Motor neuron (in vitro differentiated cells): ENCODE results near the gene CHSY1. TPM values are rescaled to one million over a fixed set of nuclear protein-coding genes. Genes with fewer than 3 reads are reported as not detected.

Experiments
- ATAC-seq, 8 experiments: fragments of 200-7000 bp; cut with Tn5 transposase; replicated peaks in 6 of 8; 2 replicates each; pipeline ENCODE4 v1.8.0; 2021; ENCODE audit warnings: mild to moderate bottlenecking in 8 of 8, moderate library complexity in 8 of 8
- H3K27ac ChIP-seq, 2 donors: fragments of 250-450 bp; sonication (Bioruptor Pico); 2 replicates each; pipeline ENCODE4 v1.9.0; 2021; ENCODE audit warnings: antibody characterized with exemption in 2 of 2, mild to moderate bottlenecking in 2 of 2, moderate library complexity in 1 of 2
- H3K4me1 ChIP-seq, 2 donors: fragments of 250-450 bp; sonication (Bioruptor Pico); replicated peaks in 1 of 2; 2 replicates each; pipeline ENCODE4 v1.6.1; 2021; ENCODE audit warnings: antibody characterized with exemption in 2 of 2, mild to moderate bottlenecking in 2 of 2, moderate library complexity in 1 of 2
- H3K4me3 ChIP-seq, 5 donors: fragments of 250-450 bp; sonication (Bioruptor Pico); 2 replicates each; pipeline ENCODE4 v1.9.0; 2021; ENCODE audit warnings: antibody characterized with exemption in 5 of 5, mild to moderate bottlenecking in 5 of 5, moderate library complexity in 4 of 5
- WGBS, 10 experiments: fragments of 450-650 bp; shearing (Covaris generic); methylation state at CpG; one replicate each; pipeline ENCODE4 v1.0.0; 2022; 5-methylcytosine and 5-hydroxymethylcytosine counted together
- in situ Hi-C, 9 experiments: fragments of 400-800 bp; cut with MboI; loops; one replicate each; pipeline ENCODE4 v1.15.0; 2021; ENCODE audit warnings: low sequenced_read_pairs in 9 of 9, low pct_unique_long_range_greater_than_20kb in 2 of 9; ENCODE audit not compliant: unreplicated experiment in 9 of 9
- total RNA-seq, 8 experiments: library from RNA; unstranded; fragments of 300-600 nt; gene quantifications; 2 replicates each; pipeline versions ENCODE4 v1.2.3 to v1.2.4, GENCODE V29; 2022

CHSY1 gene
- total RNA-seq, 8 experiments from 2014 or later, result 14.2 to 59.5 (median 20.7) TPM

DNA sequence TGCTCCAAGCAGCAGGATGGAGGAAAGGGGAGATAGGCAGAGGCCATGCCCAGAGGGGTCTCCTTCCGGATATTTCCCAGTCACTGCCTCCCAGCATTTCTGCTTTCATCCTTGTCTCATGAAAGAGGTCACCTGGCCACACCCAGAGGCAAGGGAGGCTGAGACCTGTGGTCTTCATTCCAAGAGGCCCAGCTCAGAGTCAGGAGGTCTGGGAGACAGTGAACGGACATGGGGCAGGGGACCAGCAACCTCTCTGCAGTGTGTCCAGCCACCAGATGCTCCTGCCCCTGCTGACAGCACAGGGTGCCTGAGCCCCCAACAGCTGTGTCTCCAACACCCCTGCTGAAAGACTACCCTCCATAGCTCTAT is 111.2 kb downstream of the CHSY1 start:
- in situ Hi-C loops, result no loop called here
- no peak for ATAC-seq
- H3K4me1 ChIP-seq, result no peaks in the 10 kb centered on the region
- no peak overlapping the region for H3K27ac ChIP-seq
- H3K4me3 ChIP-seq, result no peak overlapping the region
- WGBS, 10 experiments, result 100% methylated on average over 1 of the region's 2 CpGs; no CpG with 5 or more reads in 8 of the 10 experiments

DNA sequence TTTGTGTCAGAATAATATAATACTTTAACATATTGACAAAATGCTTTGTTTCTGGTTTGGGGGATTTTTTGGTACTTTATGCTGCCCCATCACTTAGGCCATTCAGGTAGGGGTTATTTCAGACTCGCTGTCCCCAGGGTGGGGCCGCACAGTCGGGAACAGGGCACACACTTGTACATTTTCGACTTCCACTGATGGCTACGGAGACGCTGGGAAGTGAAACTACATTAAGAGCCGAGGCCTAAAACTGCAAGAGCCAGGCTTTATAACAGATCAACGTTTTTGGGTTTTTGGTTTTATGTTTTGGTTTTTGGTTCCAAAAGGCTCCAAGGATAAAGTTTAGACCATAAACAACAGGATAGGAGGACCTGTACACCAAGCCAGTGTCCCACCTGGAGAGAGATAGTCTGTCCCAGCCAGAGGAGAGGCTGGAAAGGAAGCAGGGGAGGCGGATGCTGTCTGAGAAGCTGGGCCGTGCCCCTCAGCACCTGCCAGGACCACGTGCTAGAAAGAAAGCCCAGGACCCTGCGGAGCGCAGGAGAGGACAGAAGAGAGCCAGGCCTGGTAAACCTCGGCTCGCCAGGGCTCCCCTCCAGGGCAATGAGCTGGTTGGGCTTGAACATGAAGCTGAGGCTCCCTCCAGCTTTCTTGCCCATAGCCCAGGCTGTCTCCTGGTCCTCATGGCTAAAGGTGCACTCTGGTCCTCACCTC is 111.7 kb downstream of the CHSY1 start:
- no peak overlapping the region for H3K27ac ChIP-seq
- WGBS, 10 experiments, result 40 to 100% (median 80%) methylated on average over 1 to 8 of the region's 15 CpGs
- no peaks in the 10 kb centered on the region for H3K4me1 ChIP-seq
- no peak for ATAC-seq
- H3K4me3 ChIP-seq, result no peak overlapping the region
- in situ Hi-C loops, result no loop called here

DNA sequence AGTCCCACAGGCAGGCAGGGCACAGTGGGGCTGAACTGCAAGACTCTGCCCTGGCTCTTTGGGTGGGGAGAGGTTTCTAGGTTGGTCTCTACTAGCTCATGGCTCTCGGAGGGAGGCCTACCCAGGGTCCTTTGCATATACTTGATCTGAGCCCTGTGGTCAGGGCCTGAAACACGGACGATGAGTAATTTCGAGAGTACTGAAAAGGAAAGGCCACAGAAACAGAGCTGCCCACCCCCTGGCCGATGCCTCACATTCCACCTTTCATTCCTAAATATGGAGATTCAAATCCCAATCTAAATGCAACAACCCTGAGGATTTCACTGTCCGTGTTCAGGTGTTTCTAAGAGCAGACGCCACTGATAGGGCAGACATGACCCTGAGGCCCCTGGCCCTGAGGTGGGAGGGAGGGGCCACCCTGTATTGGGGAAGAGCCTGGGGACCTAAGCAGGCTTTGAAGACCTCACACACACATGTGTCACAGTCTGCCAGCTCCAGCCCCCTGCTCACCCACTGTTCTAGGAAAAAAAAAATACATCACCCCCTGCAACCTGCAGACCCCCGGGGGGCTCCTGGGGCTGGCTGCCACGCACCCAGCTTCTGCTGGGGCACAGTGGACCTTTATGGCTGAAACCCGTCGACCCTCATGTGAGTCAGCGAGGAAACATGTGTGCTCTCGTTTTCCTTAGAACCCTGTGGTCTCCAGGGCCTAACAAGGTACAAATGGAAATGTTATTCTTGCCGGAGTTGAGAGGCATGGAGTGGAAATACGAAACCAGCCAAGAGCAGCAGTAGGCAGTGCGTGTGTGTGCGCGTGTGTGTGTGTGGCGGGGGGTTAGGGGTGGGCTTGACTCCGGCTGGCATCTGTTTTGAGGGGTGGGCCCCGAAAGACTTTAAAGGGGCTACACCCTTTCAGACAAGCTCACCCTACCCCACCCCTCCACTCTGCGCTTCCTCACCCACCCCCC is 112.7 kb downstream of the CHSY1 start:
- 40 to 100% (median 72%) methylated on average over 1 to 11 of the region's 22 CpGs; no CpG with 5 or more reads in 4 of the 10 experiments for WGBS, 10 experiments
- H3K27ac ChIP-seq, result no peak overlapping the region
- no peak for ATAC-seq
- no peaks in the 10 kb centered on the region for H3K4me1 ChIP-seq
- no peak overlapping the region for H3K4me3 ChIP-seq
- in situ Hi-C loops, result no loop called here

DNA sequence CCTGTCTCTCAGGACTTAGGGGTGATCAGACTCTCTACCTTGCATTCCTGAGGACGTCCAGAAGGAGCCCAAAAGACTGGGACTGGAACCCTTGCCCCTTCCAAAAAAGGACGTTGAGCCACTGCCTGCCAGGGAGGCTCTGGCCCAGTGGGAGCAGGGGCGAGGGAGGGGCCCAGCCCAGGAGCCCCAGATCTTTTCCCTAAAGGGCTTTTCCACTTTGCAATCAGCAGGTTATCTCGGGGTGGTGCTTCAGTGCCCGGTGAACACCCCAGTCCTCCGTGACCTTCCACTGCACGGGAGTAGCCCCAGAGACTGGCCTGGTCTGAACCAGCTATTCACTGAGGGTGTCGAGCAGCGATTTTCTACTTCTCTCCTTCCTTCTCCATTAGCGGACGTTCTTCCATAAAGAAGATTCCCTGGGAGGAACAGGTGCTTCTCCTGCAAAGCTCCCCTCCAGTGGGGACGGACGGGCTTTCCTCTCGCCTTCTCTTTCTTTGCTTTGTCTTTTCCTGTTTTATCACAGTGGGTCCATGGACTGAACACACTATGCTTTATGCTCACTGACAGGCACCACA is 113.7 kb downstream of the CHSY1 start:
- no peak for ATAC-seq
- in situ Hi-C loops, result no loop called here
- WGBS, 10 experiments, result 54 to 93% (median 85%) methylated on average over 2 to 10 of the region's 14 CpGs; no CpG with 5 or more reads in 2 of the 10 experiments
- H3K4me1 ChIP-seq, result no peaks in the 10 kb centered on the region
- no peak overlapping the region for H3K4me3 ChIP-seq
- no peak overlapping the region for H3K27ac ChIP-seq

DNA sequence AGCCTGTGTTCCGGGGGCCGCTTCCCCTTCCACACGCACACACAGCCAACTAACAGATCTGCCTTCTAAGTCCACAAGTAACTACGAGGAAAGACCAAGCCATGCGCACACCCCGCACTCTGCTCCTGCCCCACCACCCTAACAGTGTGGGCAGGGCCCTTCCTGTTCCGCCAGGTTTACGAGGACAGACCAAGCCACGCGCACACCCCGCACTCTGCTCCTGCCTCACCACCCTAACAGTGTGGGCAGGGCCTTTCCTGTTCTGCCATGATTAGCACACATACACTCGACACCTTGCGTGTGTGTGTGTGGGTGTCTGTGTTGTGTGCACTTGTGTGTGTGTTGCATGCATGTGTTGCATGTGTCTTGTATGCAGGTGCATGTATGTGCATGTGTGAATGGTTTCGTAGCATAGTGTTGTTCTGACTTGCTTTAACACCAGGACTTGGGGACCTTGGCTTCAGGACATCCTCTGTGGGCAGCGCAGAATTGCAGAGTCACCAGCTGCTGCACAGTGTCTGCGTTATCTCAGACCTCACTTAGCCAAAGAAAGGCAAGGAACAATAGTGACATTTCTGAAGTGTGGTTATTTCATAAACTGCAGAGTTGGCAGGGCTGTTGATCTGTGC is 114.4 kb downstream of the CHSY1 start:
- Histone ChIP-seq H3K27ac (no peak overlapping the region), H3K4me3 (no peak overlapping the region), H3K4me1 (no peaks in the 10 kb centered on the region)
- ATAC-seq, result no peak
- 60 to 100% (median 93%) methylated on average over 1 to 5 of the region's 16 CpGs; no CpG with 5 or more reads in 2 of the 10 experiments for WGBS, 10 experiments
- in situ Hi-C loops, result no loop called here

DNA sequence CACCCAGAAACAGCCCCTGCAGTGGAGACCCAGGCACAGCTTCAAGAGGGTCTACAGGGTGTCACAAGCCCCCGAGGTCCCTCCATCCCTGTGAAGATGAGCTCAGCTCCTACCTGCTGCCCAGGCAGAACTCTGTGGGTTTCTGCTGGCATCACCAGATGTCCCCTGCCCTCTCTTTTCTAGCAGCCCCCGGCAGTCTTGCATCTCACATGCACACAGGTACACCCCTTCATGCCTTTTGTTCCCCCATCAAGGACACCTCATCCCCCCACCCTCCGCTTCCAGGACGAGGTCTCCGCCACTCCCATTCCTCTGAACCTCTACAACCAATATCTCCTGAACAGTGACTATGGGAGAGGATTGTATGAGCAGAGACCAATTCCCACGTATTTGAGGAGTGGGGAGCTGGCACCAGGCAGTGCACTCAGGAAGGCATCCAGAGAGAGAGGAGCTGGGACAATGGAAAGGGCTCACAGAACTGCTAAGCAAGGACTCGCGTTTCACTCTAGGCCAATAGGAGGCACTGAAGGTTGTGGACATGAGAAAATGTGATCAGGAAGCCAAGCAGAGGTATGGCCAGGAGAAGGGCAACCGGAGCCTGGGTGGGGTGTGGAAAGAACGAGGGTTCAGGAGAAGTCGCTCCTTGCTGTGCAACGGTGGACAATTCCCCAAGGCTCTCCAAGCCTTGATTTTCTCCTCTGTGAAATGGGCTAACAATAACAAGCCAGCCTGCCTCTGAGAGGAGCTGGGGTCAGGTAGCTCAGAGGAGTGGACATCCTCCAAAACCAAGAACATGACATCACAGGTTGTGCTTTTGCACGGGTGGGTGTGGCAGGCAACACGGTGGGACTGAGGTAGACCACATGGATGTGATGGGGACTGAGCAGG is 115.2 kb downstream of the CHSY1 start:
- 40 to 100% (median 76%) methylated on average over 1 to 7 of the region's 14 CpGs; no CpG with 5 or more reads in 4 of the 10 experiments for WGBS, 10 experiments

DNA sequence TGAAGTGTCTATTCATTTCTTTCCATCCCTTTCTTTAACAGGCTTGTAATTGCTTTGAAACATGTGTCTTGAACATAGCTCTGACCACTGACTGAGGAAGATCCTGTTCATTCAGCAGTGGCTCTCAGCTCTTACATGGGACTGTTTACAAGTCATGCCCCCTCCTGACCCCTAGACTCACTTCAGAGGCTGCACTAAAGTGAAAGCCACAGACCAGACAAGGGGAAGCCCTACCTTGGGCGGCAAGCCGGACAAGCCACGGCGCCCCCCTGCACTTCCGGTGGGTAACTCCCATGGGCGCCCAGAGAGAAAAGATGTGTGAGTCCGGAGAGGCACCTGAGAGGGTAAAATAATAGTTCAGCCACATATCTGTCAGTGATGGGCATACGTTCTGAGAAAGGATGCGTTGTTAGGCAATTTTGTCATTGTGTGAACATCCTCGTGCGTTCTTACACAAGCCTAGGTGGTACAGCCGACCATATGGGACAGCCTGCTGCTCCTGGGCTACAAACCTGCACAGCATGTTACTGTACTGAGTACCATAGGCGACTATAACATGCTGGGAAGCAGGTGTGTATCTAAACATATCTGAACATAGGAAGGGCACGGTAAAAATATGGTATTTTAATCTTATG is 116.2 kb downstream of the CHSY1 start:
- no peak overlapping the region for H3K4me3 ChIP-seq
- in situ Hi-C loops, result no loop called here
- H3K4me1 ChIP-seq, result no peaks in the 10 kb centered on the region
- ATAC-seq, result no peak
- whole genome bisulfite sequencing, 10 experiments, result 67 to 100% (median 80%) methylated on average over 1 to 7 of the region's 14 CpGs; no CpG with 5 or more reads in 3 of the 10 experiments
- H3K27ac ChIP-seq, result no peak overlapping the region

More for the DNA sequence above, 115.2 kb downstream of the CHSY1 start:
- no peak for ATAC-seq
- H3K4me1 ChIP-seq, result no peaks in the 10 kb centered on the region
- H3K4me3 ChIP-seq, result no peak overlapping the region
- in situ Hi-C loops, result no loop called here
- no peak overlapping the region for H3K27ac ChIP-seq

DNA sequence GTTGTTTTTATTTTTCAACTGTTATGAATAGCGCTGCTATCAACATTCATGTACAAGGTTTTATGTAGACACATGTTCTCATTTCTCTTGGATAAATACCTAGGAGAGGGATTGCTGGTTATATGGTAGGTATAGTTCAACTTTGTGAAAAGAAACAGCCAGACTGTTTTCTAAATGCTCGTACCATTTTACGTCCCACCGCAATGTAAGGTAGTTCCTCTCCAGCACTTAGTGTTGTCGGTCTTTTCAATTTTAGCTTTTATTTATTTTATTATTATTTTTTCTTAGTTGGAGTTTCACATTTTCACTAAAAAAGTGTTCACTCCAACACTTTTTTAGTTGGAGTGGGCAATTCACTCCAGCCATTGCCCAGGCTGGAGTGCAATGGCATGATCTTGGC is 117.1 kb downstream of the CHSY1 start:
- 89 to 100% (median 98%) methylated on average over 2 to 5 of the region's 5 CpGs for WGBS, 10 experiments
- H3K4me3 ChIP-seq, result no peak overlapping the region
- H3K4me1 ChIP-seq, result no peaks in the 10 kb centered on the region
- in situ Hi-C loops, result no loop called here
- no peak overlapping the region for H3K27ac ChIP-seq
- ATAC-seq, result no peak

DNA sequence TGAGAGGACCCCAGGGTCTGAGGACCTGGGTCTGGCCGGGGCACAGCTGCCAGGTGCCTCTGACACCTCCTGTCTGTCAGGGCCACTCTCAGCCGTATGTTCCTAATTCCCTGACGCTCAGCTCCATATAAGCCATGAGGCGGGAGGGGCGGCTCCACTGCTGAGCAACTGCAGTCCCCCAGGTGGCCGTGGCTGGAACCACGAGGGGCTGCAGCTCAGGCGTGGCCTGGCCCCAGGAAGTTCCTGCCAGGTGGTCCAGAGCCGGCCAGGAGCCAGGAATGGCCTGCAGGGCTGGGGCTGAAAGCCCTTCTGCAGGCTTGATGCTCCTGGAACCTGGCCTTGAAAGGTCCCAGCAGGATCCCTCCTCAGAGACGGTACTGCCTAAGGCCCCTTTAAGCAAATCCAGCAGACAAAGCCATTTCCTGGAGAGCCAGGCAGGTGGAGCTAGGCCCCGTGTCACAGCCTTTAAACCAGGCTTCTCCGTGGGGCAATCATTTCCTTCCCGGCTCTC is 118.0 kb downstream of the CHSY1 start:
- in situ Hi-C loops, result no loop called here
- H3K4me1 ChIP-seq, result no peaks in the 10 kb centered on the region
- H3K27ac ChIP-seq, result no peak overlapping the region
- H3K4me3 ChIP-seq, result no peak overlapping the region
- 60 to 100% (median 80%) methylated on average over 1 to 9 of the region's 13 CpGs; no CpG with 5 or more reads in 1 of the 10 experiments for WGBS, 10 experiments
- no peak for ATAC-seq

DNA sequence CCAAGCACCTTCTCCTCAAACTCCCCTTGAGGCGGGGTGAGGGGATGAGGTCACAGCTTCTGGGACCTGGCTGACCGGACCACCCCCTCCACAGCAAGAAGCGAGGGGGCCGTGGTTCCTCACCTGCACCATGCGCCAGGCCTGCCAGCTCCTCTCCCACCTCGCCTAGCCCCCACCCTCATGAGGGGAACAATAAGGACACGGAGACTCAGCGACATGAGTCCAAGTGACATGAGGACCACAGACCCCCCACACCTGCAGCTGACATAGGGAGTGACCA is 118.7 kb downstream of the CHSY1 start:
- no peak for ATAC-seq
- no peaks in the 10 kb centered on the region for H3K4me1 ChIP-seq
- no peak overlapping the region for H3K27ac ChIP-seq
- 83 to 100% methylated on average over 1 of the region's 8 CpGs; no CpG with 5 or more reads in 8 of the 10 experiments for whole genome bisulfite sequencing, 10 experiments
- in situ Hi-C loops, result no loop called here
- no peak overlapping the region for H3K4me3 ChIP-seq

DNA sequence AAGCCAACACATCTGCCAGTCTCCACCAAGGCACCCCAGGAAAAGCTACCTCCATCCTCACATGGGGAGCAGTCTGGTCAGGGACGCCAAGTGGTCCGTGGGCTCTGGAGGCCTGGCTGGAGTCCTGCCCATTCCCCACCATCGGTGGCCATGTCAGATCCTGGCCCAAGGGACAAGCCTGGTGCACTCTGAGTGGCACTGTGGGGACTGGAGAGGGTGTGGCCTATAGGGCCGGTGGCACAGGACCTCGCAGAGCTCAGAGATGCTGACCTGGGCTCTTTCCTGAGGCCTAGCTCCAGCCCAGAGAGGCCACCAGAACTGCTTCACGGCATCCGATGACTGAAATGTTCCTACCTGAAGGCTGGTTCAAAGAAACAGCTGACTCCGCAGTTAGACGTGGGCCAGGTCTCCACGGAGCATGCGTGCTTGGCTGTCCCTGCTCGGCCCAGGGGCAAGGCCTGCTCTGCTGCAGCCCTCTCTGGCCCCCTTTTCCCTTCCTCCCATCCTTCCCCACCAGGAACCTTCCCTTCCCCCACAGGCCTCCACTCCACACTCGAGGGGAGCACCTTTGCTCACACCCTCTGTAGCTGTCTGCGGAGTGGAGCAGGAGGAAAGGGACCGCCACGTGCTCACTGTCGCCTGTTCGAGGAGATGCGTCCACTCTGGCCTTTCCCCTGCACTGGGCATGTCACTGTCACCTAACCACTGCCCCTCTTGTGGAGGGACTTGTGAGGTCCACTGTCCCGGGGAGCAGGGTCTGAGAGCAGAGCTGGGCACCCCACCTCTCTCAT is 119.3 kb downstream of the CHSY1 start:
- in situ Hi-C loops, result no loop called here
- Histone ChIP-seq H3K4me1 (no peaks in the 10 kb centered on the region), H3K27ac (no peak overlapping the region), H3K4me3 (no peak overlapping the region)
- ATAC-seq, result no peak
- 80 to 100% (median 89%) methylated on average over 1 to 5 of the region's 20 CpGs; no CpG with 5 or more reads in 7 of the 10 experiments for WGBS, 10 experiments
